Gastrocnemius medialis (tissue), 4 donors: ENCODE data around the gene AGK.

Experiments used
- POLR2A ChIP-seq, 2 donors: fragments of 450-650 bp; IDR thresholded peaks; one replicate each; pipeline ENCODE4 v1.6.1; 2017; ENCODE audit warnings: antibody characterized with exemption in 2 of 2, mild to moderate bottlenecking in 2 of 2, moderate library complexity in 2 of 2
- TF ChIP-seq, protein P1 (sequence below), 5 experiments: fragments of 450-650 bp in 3 of 5; fragments of 200-600 bp in 2 of 5; sonication (generic) in 2 of 5; IDR thresholded peaks in 4 of 5; conservative IDR thresholded peaks in 1 of 5; 1 replicate in 4 of 5; 2 replicates in 1 of 5; pipeline ENCODE4 v1.5.1; 2016 to 2019; ENCODE audit warnings: antibody characterized with exemption in 5 of 5, mild to moderate bottlenecking in 3 of 5, moderate library complexity in 3 of 5

DNA sequence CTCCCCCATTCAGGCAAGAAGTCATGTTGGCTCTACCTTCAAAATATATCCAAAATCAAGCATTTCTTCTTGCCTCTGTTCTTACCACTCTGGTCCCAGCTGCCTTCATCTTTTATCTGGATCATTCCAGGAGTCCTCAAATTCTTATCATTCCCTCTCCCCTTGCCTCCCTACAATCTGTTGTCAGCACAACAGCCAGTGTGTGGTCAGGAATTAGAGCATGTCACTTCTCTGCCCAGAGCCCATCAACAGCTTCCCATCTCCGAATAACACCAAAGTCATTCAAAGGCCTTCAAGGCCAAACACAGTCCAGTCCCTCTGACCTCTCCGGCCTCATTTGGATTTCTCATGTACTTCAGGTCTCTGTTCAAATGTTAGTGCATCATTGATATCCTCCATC is 80.3 kb downstream of the AGK start:
- TF ChIP-seq, protein P1, sequence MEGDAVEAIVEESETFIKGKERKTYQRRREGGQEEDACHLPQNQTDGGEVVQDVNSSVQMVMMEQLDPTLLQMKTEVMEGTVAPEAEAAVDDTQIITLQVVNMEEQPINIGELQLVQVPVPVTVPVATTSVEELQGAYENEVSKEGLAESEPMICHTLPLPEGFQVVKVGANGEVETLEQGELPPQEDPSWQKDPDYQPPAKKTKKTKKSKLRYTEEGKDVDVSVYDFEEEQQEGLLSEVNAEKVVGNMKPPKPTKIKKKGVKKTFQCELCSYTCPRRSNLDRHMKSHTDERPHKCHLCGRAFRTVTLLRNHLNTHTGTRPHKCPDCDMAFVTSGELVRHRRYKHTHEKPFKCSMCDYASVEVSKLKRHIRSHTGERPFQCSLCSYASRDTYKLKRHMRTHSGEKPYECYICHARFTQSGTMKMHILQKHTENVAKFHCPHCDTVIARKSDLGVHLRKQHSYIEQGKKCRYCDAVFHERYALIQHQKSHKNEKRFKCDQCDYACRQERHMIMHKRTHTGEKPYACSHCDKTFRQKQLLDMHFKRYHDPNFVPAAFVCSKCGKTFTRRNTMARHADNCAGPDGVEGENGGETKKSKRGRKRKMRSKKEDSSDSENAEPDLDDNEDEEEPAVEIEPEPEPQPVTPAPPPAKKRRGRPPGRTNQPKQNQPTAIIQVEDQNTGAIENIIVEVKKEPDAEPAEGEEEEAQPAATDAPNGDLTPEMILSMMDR (IDR thresholded peaks at IDR 0.05 in 4 of 5, conservative IDR thresholded peaks at IDR 0.05 in 1 of 5), result no peak
- TF ChIP-seq POLR2A (IDR thresholded peaks at IDR 0.05), result no peak
